T-cell (primary cell): ENCODE data around the gene LYL1. TPM values are rescaled to one million over a fixed set of nuclear protein-coding genes. Genes with fewer than 3 reads are reported as not detected.

Experiments used
- ATAC-seq, 4 experiments: fragments of 200-7000 bp in 3 of 4; fragments of 150-1000 bp in 1 of 4; cut with Tn5 transposase; replicated peaks in 1 of 4; 1 replicate in 3 of 4; 2 replicates in 1 of 4; pipeline ENCODE4 v1.10.0; 2021; ENCODE audit warnings: moderate library complexity in 3 of 4, mild to moderate bottlenecking in 2 of 4, moderate number of reproducible peaks in 1 of 4
- CTCF ChIA-PET, 2 donors: fragments of 300-600 bp; sonication (Branson Sonifier 250); formaldehyde crosslinking; loops; one replicate each; lab custom pipeline; 2022; ENCODE audit warnings: antibody characterized with exemption in 2 of 2; lab: Charles Lee
- POLR2A ChIA-PET, 2 donors: fragments of 300-600 bp; sonication (Branson Sonifier 250); formaldehyde crosslinking; loops; one replicate each; lab custom pipeline; 2022; ENCODE audit warnings: antibody characterized with exemption in 2 of 2; lab: Charles Lee
- DNase-seq, 35 experiments: peaks; one replicate each; pipeline versions ENCODE4 v3.0.0 to v3.0.0-alpha.2; 2013 to 2023
- H3K27ac ChIP-seq: one replicate; pipeline ENCODE4 v1.5.1; 2013; ENCODE audit warnings: low read length
- H3K27me3 ChIP-seq, 2 experiments: replicated peaks in 1 of 2; 1 replicate in 1 of 2; 2 replicates in 1 of 2; pipeline versions ENCODE4 v1.6.1 to v1.7.0; 2013; ENCODE audit warnings: low read length in 1 of 2, mixed read lengths in 1 of 2; ENCODE audit not compliant: control insufficient read depth in 2 of 2, insufficient read depth in 2 of 2; ENCODE audit errors: extremely low read depth in 1 of 2
- H3K36me3 ChIP-seq, 2 donors: 1 replicate in 1 of 2; 2 replicates in 1 of 2; pipeline versions ENCODE4 v1.6.1 to v1.7.0; 2013; ENCODE audit warnings: low read length in 1 of 2; ENCODE audit not compliant: control insufficient read depth in 2 of 2, insufficient read depth in 1 of 2; ENCODE audit errors: extremely low read depth in 1 of 2
- H3K4me1 ChIP-seq, 2 experiments: 1 replicate in 1 of 2; 2 replicates in 1 of 2; pipeline versions ENCODE4 v1.6.1 to v1.7.0; 2013; ENCODE audit warnings: low read length in 2 of 2, mixed read lengths in 1 of 2; ENCODE audit not compliant: insufficient read depth in 2 of 2, control insufficient read depth in 1 of 2; ENCODE audit errors: extremely low read depth in 1 of 2
- H3K4me3 ChIP-seq, 2 donors: 1 replicate in 1 of 2; 2 replicates in 1 of 2; pipeline versions ENCODE4 v1.5.1 to v1.7.0; 2013; ENCODE audit warnings: mild to moderate bottlenecking in 2 of 2, low read length in 1 of 2, moderate library complexity in 1 of 2; ENCODE audit not compliant: control insufficient read depth in 1 of 2; ENCODE audit errors: extremely low read depth in 1 of 2
- H3K9me3 ChIP-seq: 2 replicates; pipeline ENCODE4 v1.7.0; 2013
- H3K27ac Mint-ChIP-seq, 2 donors: one replicate each; pipeline ENCODE4 v1.8.0; 2020 to 2021; ENCODE audit warnings: mild to moderate bottlenecking in 2 of 2, mixed read lengths in 2 of 2
- H3K27me3 Mint-ChIP-seq, 2 donors: one replicate each; pipeline ENCODE4 v1.8.0; 2021 to 2022; ENCODE audit warnings: mixed read lengths in 2 of 2
- H3K36me3 Mint-ChIP-seq: one replicate; pipeline ENCODE4 v1.8.0; 2021; ENCODE audit warnings: mixed read lengths
- H3K4me1 Mint-ChIP-seq, 3 donors: one replicate each; pipeline ENCODE4 v1.8.0; 2020 to 2022; ENCODE audit warnings: mixed read lengths in 3 of 3, mild to moderate bottlenecking in 1 of 3
- H3K4me3 Mint-ChIP-seq, 3 donors: one replicate each; pipeline ENCODE4 v1.8.0; 2020 to 2022; ENCODE audit warnings: mild to moderate bottlenecking in 3 of 3, mixed read lengths in 3 of 3, moderate library complexity in 3 of 3
- H3K9me3 Mint-ChIP-seq, 3 donors: one replicate each; pipeline ENCODE4 v1.8.0; 2020 to 2022; ENCODE audit warnings: mixed read lengths in 3 of 3
- WGBS: methylation state at CpG from one replicate; pipeline ENCODE4 v1.1.5; 2013; ENCODE audit warnings: missing lambda C conversion rate; ENCODE audit not compliant: insufficient coverage; 5-methylcytosine and 5-hydroxymethylcytosine counted together
- total RNA-seq, 35 experiments: library from RNA in 6 of 35; stranded (reverse) in 6 of 35; fragments of 120-200 nt in 1 of 35; gene quantifications; one replicate each; pipeline versions ENCODE4 v1.2.1 to v1.2.4 and lab custom pipeline; 2013 to 2026

The LYL1 gene
- total RNA-seq, 5 donors from 2014 or later (not counting 1 experiment from before 2014, with no cell fraction given), result 3.4 to 20.6 (median 15.4) TPM

- peaks cover 5 to 16% of the 10 kb centered on the region in 2 donors for H3K27me3 Mint-ChIP-seq
- DNase-seq, result peak in 4 of 35 experiments; percentile 10 to 29 (median 19)
- ATAC-seq, result no peak
- no peaks in the 10 kb centered on the region for H3K36me3 Mint-ChIP-seq
- H3K4me3 Mint-ChIP-seq, result peak overlapping the region; percentile 54 to 89 (median 70)
- H3K27ac ChIP-seq, result no peak overlapping the region
- 9% methylated on average over 30 of the region's 44 CpGs for WGBS
- H3K9me3 ChIP-seq, result no peaks in the 10 kb centered on the region
- H3K27ac Mint-ChIP-seq, result peak overlapping the region; percentile 65 to 66
- POLR2A ChIA-PET, result interaction anchor here (0.6 to 0.7 kb wide), 3 partner anchors 64 to 162 kb away, joined by 5 to 16 read pairs (median 5); no protein-coding TSS in a partner anchor
- H3K4me1 Mint-ChIP-seq, result peaks cover 36 to 48% (median 48%) of the 10 kb centered on the region in 3 donors
- H3K27me3 ChIP-seq, result peaks cover 0 to 54% of the 10 kb centered on the region in 2 experiments
- H3K9me3 Mint-ChIP-seq, result no peaks in the 10 kb centered on the region
- H3K4me3 ChIP-seq, result peak overlapping the region; percentile 27 to 51
- H3K4me1 ChIP-seq, result peaks cover 23 to 71% of the 10 kb centered on the region in 2 experiments
- no peaks in the 10 kb centered on the region for H3K36me3 ChIP-seq
- CTCF ChIA-PET, result interaction anchor here (0.6 to 3.1 kb wide), 9 partner anchors 34 to 413 kb away, joined by 3 to 13 read pairs (median 3); no protein-coding TSS in a partner anchor
Measured at GRCh38 chr19:13095934-13096927, 6.4 kb downstream of the LYL1 start.

- H3K36me3 ChIP-seq, result no peaks in the 10 kb centered on the region
- H3K27ac ChIP-seq, result no peak overlapping the region
- H3K9me3 ChIP-seq, result no peaks in the 10 kb centered on the region
- no peaks in the 10 kb centered on the region for H3K9me3 Mint-ChIP-seq
- H3K27me3 Mint-ChIP-seq, result peaks cover 5 to 16% of the 10 kb centered on the region in 2 donors
- peaks cover 23 to 62% of the 10 kb centered on the region in 2 experiments for H3K4me1 ChIP-seq
- no peak overlapping the region for H3K4me3 Mint-ChIP-seq
- POLR2A ChIA-PET, result interaction anchor here in 1 of 2 donors (0.6 kb wide), 1 partner anchor 75 kb away, joined by 5 read pairs; no protein-coding TSS in a partner anchor
- H3K27ac Mint-ChIP-seq, result no peak overlapping the region
- peak overlapping the region; percentile 27 to 51 for H3K4me3 ChIP-seq
- CTCF ChIA-PET, result interaction anchor here (0.5 to 3.1 kb wide), 10 partner anchors 12 to 188 kb away, joined by 3 to 14 read pairs (median 4); no protein-coding TSS in a partner anchor
- DNase-seq, result peak in 5 of 35 experiments; percentile 17 to 46 (median 21)
- WGBS, result 2% methylated on average over 13 of the region's 25 CpGs
- ATAC-seq, result no peak
- H3K4me1 Mint-ChIP-seq, result peaks cover 31 to 45% (median 43%) of the 10 kb centered on the region in 3 donors
- H3K27me3 ChIP-seq, result peaks cover 0 to 54% of the 10 kb centered on the region in 2 experiments
- H3K36me3 Mint-ChIP-seq, result no peaks in the 10 kb centered on the region
Measured at GRCh38 chr19:13095393-13095784, 7.3 kb downstream of the LYL1 start.

- Mint-ChIP-seq H3K27ac (peak overlapping the region in 1 of 2 donors; percentile 39), H3K9me3 (no peaks in the 10 kb centered on the region), H3K36me3 (no peaks in the 10 kb centered on the region), H3K4me3 (peak overlapping the region in 1 of 3 donors; percentile 17), H3K4me1 (peaks cover 26 to 40% (median 38%) of the 10 kb centered on the region in 3 donors), H3K27me3 (peaks cover 5 to 16% of the 10 kb centered on the region in 2 donors)
- POLR2A ChIA-PET, result no interaction called here
- DNase-seq (peak in 3 of 35 experiments; percentile 11 to 28 (median 16)), ATAC-seq (no peak)
- no peaks in the 10 kb centered on the region for H3K36me3 ChIP-seq
- no peaks in the 10 kb centered on the region for H3K9me3 ChIP-seq
- H3K27ac ChIP-seq, result no peak overlapping the region
- H3K4me3 ChIP-seq, result no peak overlapping the region
- CTCF ChIA-PET, result interaction anchor here (0.5 to 3.1 kb wide), 9 partner anchors 12 to 179 kb away, joined by 3 to 14 read pairs (median 3); no protein-coding TSS in a partner anchor
- peaks cover 20 to 57% of the 10 kb centered on the region in 2 experiments for H3K4me1 ChIP-seq
- WGBS, result 42% methylated on average over 9 of the region's 16 CpGs
- H3K27me3 ChIP-seq, result peaks cover 0 to 54% of the 10 kb centered on the region in 2 experiments
Measured at GRCh38 chr19:13094771-13095392, 7.8 kb downstream of the LYL1 start.

- no peaks in the 10 kb centered on the region for H3K9me3 Mint-ChIP-seq
- ATAC-seq (no peak), DNase-seq (no peak)
- Histone ChIP-seq H3K36me3 (no peaks in the 10 kb centered on the region), H3K27ac (no peak overlapping the region), H3K9me3 (no peaks in the 10 kb centered on the region), H3K27me3 (peaks cover 0 to 56% of the 10 kb centered on the region in 2 experiments), H3K4me3 (no peak overlapping the region), H3K4me1 (peaks cover 19 to 49% of the 10 kb centered on the region in 2 experiments)
- peaks cover 5 to 16% of the 10 kb centered on the region in 2 donors for H3K27me3 Mint-ChIP-seq
- POLR2A ChIA-PET, result interaction anchor here in 1 of 2 donors (1.1 kb wide), 1 partner anchor 58 kb away, joined by 3 read pairs; no protein-coding TSS in a partner anchor
- CTCF ChIA-PET, result interaction anchor here (0.5 to 3.1 kb wide), 7 partner anchors 33 to 129 kb away, joined by 3 to 14 read pairs (median 6); no protein-coding TSS in a partner anchor
- WGBS, result 83% methylated on average over 5 of the region's 5 CpGs
- H3K36me3 Mint-ChIP-seq, result no peaks in the 10 kb centered on the region
- no peak overlapping the region for H3K4me3 Mint-ChIP-seq
- H3K27ac Mint-ChIP-seq, result no peak overlapping the region
- peaks cover 21 to 34% (median 34%) of the 10 kb centered on the region in 3 donors for H3K4me1 Mint-ChIP-seq
Measured at GRCh38 chr19:13094106-13094504, 8.6 kb downstream of the LYL1 start.

GRCh38 chr19:13093407-13094105 is 9.1 kb downstream of the LYL1 start:
- WGBS, result 45% methylated on average over 8 of the region's 12 CpGs
- Mint-ChIP-seq H3K27ac (no peak overlapping the region), H3K9me3 (no peaks in the 10 kb centered on the region), H3K4me1 (peaks cover 18 to 30% (median 28%) of the 10 kb centered on the region in 3 donors), H3K36me3 (no peaks in the 10 kb centered on the region), H3K27me3 (peaks cover 5 to 15% of the 10 kb centered on the region in 2 donors), H3K4me3 (no peak overlapping the region)
- no peak overlapping the region for H3K4me3 ChIP-seq
- H3K27me3 ChIP-seq, result peaks cover 0 to 50% of the 10 kb centered on the region in 2 experiments
- H3K27ac ChIP-seq, result no peak overlapping the region
- POLR2A ChIA-PET, result interaction anchor here in 1 of 2 donors (1.1 kb wide), 1 partner anchor 59 kb away, joined by 3 read pairs; no protein-coding TSS in a partner anchor
- no peaks in the 10 kb centered on the region for H3K9me3 ChIP-seq
- peaks cover 17 to 44% of the 10 kb centered on the region in 2 experiments for H3K4me1 ChIP-seq
- DNase-seq (peak; percentile 63 to 90 (median 78)), ATAC-seq (peak; percentile 66 to 76 (median 70))
- CTCF ChIA-PET, result interaction anchor here (0.8 to 3.1 kb wide), 6 partner anchors 32 to 128 kb away, joined by 3 to 14 read pairs (median 6); no protein-coding TSS in a partner anchor
- H3K36me3 ChIP-seq, result no peaks in the 10 kb centered on the region
